Measurements from ENCODE around the gene MIDN. TPM values are rescaled to one million over a fixed set of nuclear protein-coding genes. Genes with fewer than 3 reads are reported as not detected.
A peak's percentile ranks its signal among the peaks of the same experiment; 100 is the strongest.

MIDN gene
- total and polyA plus RNA-seq, 2 of the 4 experiments (the other 2 are of a cell fraction), result 2.5 to 26.0 TPM

- intact Hi-C loops (cut with micrococcal nuclease), result loop anchor here (5.0 kb wide), 2 partner anchors 87 to 132 kb away; partner anchors contain the start of gene DAZAP1
Observed at GRCh38 chr19:1275260-1275975, 27.0 kb downstream of the MIDN start, which contains the start of gene FAM174C. Gene FAM174C (plus strand): TSS chr19:1275530. CDS start chr19:1275550, 20 bp downstream.

More at GRCh38 chr19:1275260-1275975, 27.0 kb downstream of the MIDN start, which contains the start of gene FAM174C:
- H2AFZ ChIP-seq (replicated peaks; ENCODE audit: low read length, poor library complexity), result peak within 1 kb of the TSS; percentile 96
- DNase-seq (peak; percentile 97), ATAC-seq (ENCODE audit: low read depth) (peak; percentile 86)
- peaks cover 22 to 66% of the 10 kb centered on the region in 2 experiments; a peak in 3 of 4 replicates for H3K79me1 ChIP-seq (ENCODE audit: low read depth in 1 of 2, low read length in 2 of 2)
- in situ Hi-C loops (cut with MboI; ENCODE audit: low sequenced_read_pairs) (no loop called here), dilution Hi-C loops (cut with HindIII; ENCODE audit: low sequenced_read_pairs, unreplicated experiment) (no loop called here)
- peak within 1 kb of the TSS; percentile 8; the same call in 1 of the 2 replicates for H3K18ac ChIP-seq (ENCODE audit: low read depth, low read length)
- peak within 1 kb of the TSS; percentile 91 for H3K27ac ChIP-seq (ENCODE audit: insufficient read depth, low read length)
- H3K9me3 ChIP-seq (ENCODE audit: control insufficient read depth, insufficient read depth, low read length), result no peaks in the 10 kb centered on the region
- POLR2A ChIA-PET (ENCODE audit: unreplicated experiment), result interaction anchor here (1.0 kb wide), 2 partner anchors 9 kb away, joined by 5 to 6 read pairs; no protein-coding TSS in a partner anchor
- peak within 1 kb of the TSS; percentile 81 for H3K9ac ChIP-seq (ENCODE audit: low read depth, low read length)
- H3K4ac ChIP-seq (ENCODE audit: low read depth, low read length), result peak within 1 kb of the TSS; percentile 89
- H3K36me3 ChIP-seq (ENCODE audit: control insufficient read depth, insufficient read depth, low read length), result peaks cover 52% of the 10 kb centered on the region
- H3K56ac ChIP-seq (ENCODE audit: extremely low read depth, insufficient read depth, low read length), result peak within 1 kb of the TSS; percentile 64
- H2BK20ac ChIP-seq (ENCODE audit: low read depth, low read length), result no peak within 1 kb of the TSS
- no peaks in the 10 kb centered on the region for H3K27me3 ChIP-seq (ENCODE audit: control insufficient read depth, insufficient read depth, low read length)
- H3K23ac ChIP-seq (ENCODE audit: low read depth, low read length), result peak within 1 kb of the TSS; percentile 93
- peak within 1 kb of the TSS; percentile 99 for H2BK5ac ChIP-seq (ENCODE audit: low read depth, low read length, poor library complexity, severe bottlenecking)
- peak within 1 kb of the TSS; percentile 94 for H2AK5ac ChIP-seq (ENCODE audit: low read depth, low read length)
- peak; percentile 91 for TF ChIP-seq MAZ (IDR thresholded peaks at IDR 0.05; ENCODE audit: borderline replicate concordance, low read depth, low read length)
- TF ChIP-seq SMC3 (IDR thresholded peaks at IDR 0.05; ENCODE audit: low read depth, low read length), result no peak
- peak; percentile 89; the same call in 1 of the 2 replicates for TF ChIP-seq FOS (IDR thresholded peaks at IDR 0.05; ENCODE audit: low read depth, low read length)
- TF ChIP-seq RFX5 (IDR thresholded peaks at IDR 0.05; ENCODE audit: low read depth, low read length), result no peak
- peak; percentile 80; the same call in 1 of the 2 replicates for TF ChIP-seq MXI1 (IDR thresholded peaks at IDR 0.05; ENCODE audit: borderline replicate concordance, low read depth, low read length)
- no peak for TF ChIP-seq RAD21 (IDR thresholded peaks at IDR 0.05; ENCODE audit: low read length)
- TF ChIP-seq BHLHE40 (IDR thresholded peaks at IDR 0.05; ENCODE audit: low read depth, low read length), result peak; percentile 90
- TF ChIP-seq NFE2L2 (IDR thresholded peaks at IDR 0.05; ENCODE audit: low read depth, low read length), result no peak
- peak; percentile 66 for TF ChIP-seq POLR2A (IDR thresholded peaks at IDR 0.05; ENCODE audit: low read depth, low read length)
- TF ChIP-seq CTCF (conservative IDR thresholded peaks at IDR 0.05; ENCODE audit: low read depth, low read length), result no peak
- TF ChIP-seq USF2 (IDR thresholded peaks at IDR 0.05; ENCODE audit: low read depth, low read length), result peak; percentile 99
- peak; percentile 81; the same call in 1 of the 2 replicates for TF ChIP-seq CHD1 (IDR thresholded peaks at IDR 0.05; ENCODE audit: low read depth, low read length)
- no peak for TF ChIP-seq CEBPB (IDR thresholded peaks at IDR 0.05; ENCODE audit: low read depth, low read length)
- no peak within 1 kb of the TSS for H2BK120ac ChIP-seq (ENCODE audit: low read depth, low read length)
- H3K14ac ChIP-seq (replicated peaks; ENCODE audit: low read depth, low read length), result peak within 1 kb of the TSS; percentile 97
- H3K9me1 ChIP-seq (ENCODE audit: insufficient read depth, low read length), result no peaks in the 10 kb centered on the region; the same call in 1 of the 2 replicates
- peak within 1 kb of the TSS; percentile 43 for H4K5ac ChIP-seq (ENCODE audit: low read depth, low read length)
- H4K20me1 ChIP-seq (ENCODE audit: insufficient read depth, low read length), result peaks cover 65% of the 10 kb centered on the region
- H3K4me1 ChIP-seq (ENCODE audit: control insufficient read depth, insufficient read depth, low read length), result peaks cover 23% of the 10 kb centered on the region
- peak within 1 kb of the TSS; percentile 93 for H4K91ac ChIP-seq (ENCODE audit: insufficient read depth, low read depth, low read length)
- no TSS peak for BruUV-seq (replicated peaks)
- H2AK9ac ChIP-seq (replicated peaks; ENCODE audit: low read depth, low read length, poor library complexity), result peak within 1 kb of the TSS; percentile 100
- H2BK15ac ChIP-seq (ENCODE audit: low read depth, low read length), result no peak within 1 kb of the TSS
- peak within 1 kb of the TSS; percentile 82 for H3K4me3 ChIP-seq (ENCODE audit: insufficient read depth, low read depth, low read length)
- peak within 1 kb of the TSS; percentile 82 to 86 for H4K8ac ChIP-seq (ENCODE audit: low read depth in 2 of 2, low read length in 2 of 2)
- CTCF ChIA-PET, result interaction anchor here (1.0 kb wide), 1 partner anchor 162 kb away, joined by 3 read pairs; no protein-coding TSS in a partner anchor
- WGBS, 2 experiments (ENCODE audit: extremely low coverage in 2 of 2, insufficient read length in 1 of 2), result 0% methylated on average over 58 of the region's 98 CpGs; no CpG with 5 or more reads in 1 of the 2 experiments
- H3K4me2 ChIP-seq (ENCODE audit: low read depth, low read length), result peak within 1 kb of the TSS; percentile 82
